D721Med (cell line): ENCODE data around the gene ERF.
A peak's percentile ranks its signal among the peaks of the same experiment; 100 is the strongest.

Experiments
- DNase-seq: peaks from one replicate; pipeline ENCODE4 v3.0.0; 2011; ENCODE audit warnings: low spot score; ENCODE audit not compliant: insufficient read length
- FAIRE-seq: peaks from 2 replicates; lab custom pipeline; 2011; peaks lifted over from hg19 to GRCh38; lab: Jason Lieb, UNC
- CTCF ChIP-seq: IDR thresholded peaks from 2 replicates; pipeline ENCODE4 v1.5.1; 2012; ENCODE audit warnings: mild to moderate bottlenecking, control low read depth; ENCODE audit not compliant: insufficient read depth; ENCODE audit errors: missing control alignments

Gene ERF

GRCh38 chr19:42283188-42284065 lies 28.5 kb upstream of the ERF start:
- DNase-seq = peak; percentile 91
- FAIRE-seq = no peak
- TF ChIP-seq CTCF = no peak

- DNase-seq = no peak
- TF ChIP-seq CTCF = no peak
Observed at GRCh38 chr19:42282819-42283187, 27.9 kb upstream of the ERF start.

GRCh38 chr19:42281827-42282762 lies 27.2 kb upstream of the ERF start:
- FAIRE-seq (no peak), DNase-seq (no peak)
- TF ChIP-seq CTCF = no peak

More at GRCh38 chr19:42282819-42283187, 27.9 kb upstream of the ERF start:
- FAIRE-seq = no peak

GRCh38 chr19:42281146-42281826 lies 26.4 kb upstream of the ERF start:
- no peak for FAIRE-seq
- no peak for TF ChIP-seq CTCF
- no peak for DNase-seq

GRCh38 chr19:42280815-42281145 lies 25.9 kb upstream of the ERF start:
- no peak for FAIRE-seq
- no peak for DNase-seq
- no peak for TF ChIP-seq CTCF

- peak; percentile 74 for TF ChIP-seq CTCF
- DNase-seq = peak; percentile 99
- no peak for FAIRE-seq
Observed at GRCh38 chr19:42279902-42280814, 25.2 kb upstream of the ERF start.
